BE2C (cell line): Measurements from ENCODE around the gene SLC23A2.

Experiments
- DNase-seq: peaks from one replicate; pipeline ENCODE4 v3.0.0-alpha.2; 2020
- H3K27me3 ChIP-seq: fragments of 250-450 bp; sonication (Bioruptor Pico); 2 replicates; pipeline ENCODE4 v1.5.1; 2020; ENCODE audit warnings: mild to moderate bottlenecking
- H3K36me3 ChIP-seq: fragments of 250-450 bp; sonication (Bioruptor Pico); 2 replicates; pipeline ENCODE4 v1.5.1; 2020; ENCODE audit warnings: mild to moderate bottlenecking
- H3K4me1 ChIP-seq: fragments of 250-450 bp; sonication (Bioruptor Pico); 2 replicates; pipeline ENCODE4 v1.5.1; 2020
- H3K4me3 ChIP-seq: 2 replicates; pipeline ENCODE4 v1.5.1; 2011; ENCODE audit warnings: low read depth, low read length
- H3K9me3 ChIP-seq: fragments of 250-450 bp; sonication (Bioruptor Pico); 2 replicates; pipeline ENCODE4 v1.5.1; 2020
- CTCF ChIP-seq: IDR thresholded peaks from 2 replicates; pipeline ENCODE4 v1.5.1; 2012; ENCODE audit warnings: mild to moderate bottlenecking, low read depth, low read length

Gene SLC23A2

GRCh38 chr20:4936851-4937406, 64.4 kb downstream of the SLC23A2 start:
- Histone ChIP-seq H3K27me3 (no peaks in the 10 kb centered on the region), H3K36me3 (peaks cover under 1% of the 10 kb centered on the region), H3K4me1 (no peaks in the 10 kb centered on the region), H3K4me3 (no peak overlapping the region), H3K9me3 (no peaks in the 10 kb centered on the region)
- DNase-seq = no peak
- no peak for TF ChIP-seq CTCF

- Histone ChIP-seq H3K4me3 (no peak overlapping the region), H3K27me3 (no peaks in the 10 kb centered on the region), H3K36me3 (peaks cover 2% of the 10 kb centered on the region), H3K4me1 (no peaks in the 10 kb centered on the region), H3K9me3 (no peaks in the 10 kb centered on the region)
- TF ChIP-seq CTCF = no peak
- no peak for DNase-seq
Observed at GRCh38 chr20:4936392-4936850, 64.9 kb downstream of the SLC23A2 start.

GRCh38 chr20:4932061-4932460, 69.2 kb downstream of the SLC23A2 start:
- TF ChIP-seq CTCF = no peak
- no peak overlapping the region for H3K4me3 ChIP-seq
- H3K4me1 ChIP-seq = no peaks in the 10 kb centered on the region
- peaks cover 2% of the 10 kb centered on the region for H3K36me3 ChIP-seq
- H3K9me3 ChIP-seq = no peaks in the 10 kb centered on the region
- DNase-seq = no peak
- no peaks in the 10 kb centered on the region for H3K27me3 ChIP-seq

- Histone ChIP-seq H3K4me1 (no peaks in the 10 kb centered on the region), H3K9me3 (no peaks in the 10 kb centered on the region), H3K27me3 (no peaks in the 10 kb centered on the region), H3K36me3 (peaks cover 2% of the 10 kb centered on the region), H3K4me3 (no peak overlapping the region)
- no peak for TF ChIP-seq CTCF
- DNase-seq = no peak
Observed at GRCh38 chr20:4929686-4930397, 71.5 kb downstream of the SLC23A2 start.

- Histone ChIP-seq H3K27me3 (no peaks in the 10 kb centered on the region), H3K9me3 (no peaks in the 10 kb centered on the region), H3K4me1 (no peaks in the 10 kb centered on the region), H3K36me3 (no peaks in the 10 kb centered on the region), H3K4me3 (no peak overlapping the region)
- no peak for DNase-seq
- no peak for TF ChIP-seq CTCF
Observed at GRCh38 chr20:4926531-4927156, 74.7 kb downstream of the SLC23A2 start.
